DMS 273 (cell line): ENCODE measurements around the gene BMS1.
"Not testable (repeated sequence)": the region's sequence is repeated elsewhere in the genome, so short reads cannot be mapped to it uniquely, and the experiment has no call there.

Experiments used
- DNase-seq: peaks from one replicate; lab custom pipeline; 2025; ENCODE audit not compliant: unreplicated experiment; lab: John Stamatoyannopoulos, UW

BMS1 gene, protein sequence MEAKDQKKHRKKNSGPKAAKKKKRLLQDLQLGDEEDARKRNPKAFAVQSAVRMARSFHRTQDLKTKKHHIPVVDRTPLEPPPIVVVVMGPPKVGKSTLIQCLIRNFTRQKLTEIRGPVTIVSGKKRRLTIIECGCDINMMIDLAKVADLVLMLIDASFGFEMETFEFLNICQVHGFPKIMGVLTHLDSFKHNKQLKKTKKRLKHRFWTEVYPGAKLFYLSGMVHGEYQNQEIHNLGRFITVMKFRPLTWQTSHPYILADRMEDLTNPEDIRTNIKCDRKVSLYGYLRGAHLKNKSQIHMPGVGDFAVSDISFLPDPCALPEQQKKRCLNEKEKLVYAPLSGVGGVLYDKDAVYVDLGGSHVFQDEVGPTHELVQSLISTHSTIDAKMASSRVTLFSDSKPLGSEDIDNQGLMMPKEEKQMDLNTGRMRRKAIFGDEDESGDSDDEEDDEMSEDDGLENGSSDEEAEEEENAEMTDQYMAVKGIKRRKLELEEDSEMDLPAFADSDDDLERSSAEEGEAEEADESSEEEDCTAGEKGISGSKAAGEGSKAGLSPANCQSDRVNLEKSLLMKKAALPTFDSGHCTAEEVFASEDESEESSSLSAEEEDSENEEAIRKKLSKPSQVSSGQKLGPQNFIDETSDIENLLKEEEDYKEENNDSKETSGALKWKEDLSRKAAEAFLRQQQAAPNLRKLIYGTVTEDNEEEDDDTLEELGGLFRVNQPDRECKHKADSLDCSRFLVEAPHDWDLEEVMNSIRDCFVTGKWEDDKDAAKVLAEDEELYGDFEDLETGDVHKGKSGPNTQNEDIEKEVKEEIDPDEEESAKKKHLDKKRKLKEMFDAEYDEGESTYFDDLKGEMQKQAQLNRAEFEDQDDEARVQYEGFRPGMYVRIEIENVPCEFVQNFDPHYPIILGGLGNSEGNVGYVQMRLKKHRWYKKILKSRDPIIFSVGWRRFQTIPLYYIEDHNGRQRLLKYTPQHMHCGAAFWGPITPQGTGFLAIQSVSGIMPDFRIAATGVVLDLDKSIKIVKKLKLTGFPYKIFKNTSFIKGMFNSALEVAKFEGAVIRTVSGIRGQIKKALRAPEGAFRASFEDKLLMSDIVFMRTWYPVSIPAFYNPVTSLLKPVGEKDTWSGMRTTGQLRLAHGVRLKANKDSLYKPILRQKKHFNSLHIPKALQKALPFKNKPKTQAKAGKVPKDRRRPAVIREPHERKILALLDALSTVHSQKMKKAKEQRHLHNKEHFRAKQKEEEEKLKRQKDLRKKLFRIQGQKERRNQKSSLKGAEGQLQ

DNA sequence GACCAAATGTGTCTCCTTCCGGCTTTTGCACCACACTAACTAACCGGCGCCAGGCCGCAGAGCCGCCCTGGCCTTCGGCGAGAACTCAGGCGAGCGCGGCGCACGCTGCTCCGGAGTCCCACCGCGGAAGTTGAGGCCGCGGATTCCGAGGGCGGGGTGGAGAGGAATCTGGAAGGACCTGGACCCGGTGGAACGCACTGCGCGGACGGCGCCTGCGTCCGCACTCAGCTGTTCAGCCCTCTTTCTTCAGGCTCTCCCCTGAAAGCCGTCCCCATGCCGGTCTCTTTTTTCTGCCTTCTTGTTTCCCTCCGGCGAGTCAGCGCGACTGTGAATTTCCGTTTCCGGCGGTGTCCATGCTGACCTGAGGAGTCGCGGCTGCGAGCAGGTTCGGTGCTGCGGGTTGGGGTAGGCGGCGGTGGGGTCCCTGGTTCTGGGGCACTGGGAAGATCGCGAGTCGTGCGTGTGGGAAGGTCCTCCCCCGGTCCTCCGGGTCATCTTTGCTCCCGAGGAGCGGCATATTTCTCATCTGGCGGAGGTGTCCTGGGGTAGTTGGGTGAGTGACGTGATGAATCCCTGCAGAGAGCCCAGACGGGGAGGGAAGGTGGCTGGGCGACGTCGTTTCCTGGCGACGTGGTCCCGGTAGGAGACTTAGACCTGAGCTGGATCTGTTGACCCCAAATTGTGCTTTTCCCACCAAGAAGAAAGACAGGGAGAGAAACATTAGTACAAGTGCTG lies at the start of gene BMS1:
Gene BMS1 (plus strand): TSS at position 350 of the 735 bp plus-strand sequence. CDS start 1,600 bp downstream, outside the sequence.
- peak; percentile 92 for DNase-seq

DNA sequence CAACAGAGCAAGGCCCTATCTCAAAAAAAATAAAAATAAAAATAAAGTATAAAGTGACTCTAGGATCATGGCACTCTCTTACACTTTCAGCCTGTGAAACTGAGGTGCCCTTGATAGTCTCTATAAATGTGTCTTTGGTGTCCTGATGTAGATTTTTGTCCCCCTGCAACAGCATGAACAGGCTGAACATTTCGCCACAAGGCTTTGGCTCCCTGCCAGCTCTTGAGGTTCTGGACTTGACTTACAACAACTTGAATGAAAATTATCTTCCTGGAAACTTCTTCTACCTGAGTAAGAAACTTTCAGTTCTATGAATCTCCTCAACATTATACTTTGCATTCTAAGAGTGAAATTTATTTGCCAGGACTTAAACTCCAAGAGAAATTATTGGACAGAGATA lies 48.1 kb upstream of the BMS1 start:
- DNase-seq, result peak; percentile 35

GRCh38 chr10:42738679-42739078 lies 43.9 kb upstream of the BMS1 start:
- DNase-seq, result no peak

GRCh38 chr10:42741536-42741935 lies 41.1 kb upstream of the BMS1 start:
- DNase-seq, result not testable (repeated sequence)

DNA sequence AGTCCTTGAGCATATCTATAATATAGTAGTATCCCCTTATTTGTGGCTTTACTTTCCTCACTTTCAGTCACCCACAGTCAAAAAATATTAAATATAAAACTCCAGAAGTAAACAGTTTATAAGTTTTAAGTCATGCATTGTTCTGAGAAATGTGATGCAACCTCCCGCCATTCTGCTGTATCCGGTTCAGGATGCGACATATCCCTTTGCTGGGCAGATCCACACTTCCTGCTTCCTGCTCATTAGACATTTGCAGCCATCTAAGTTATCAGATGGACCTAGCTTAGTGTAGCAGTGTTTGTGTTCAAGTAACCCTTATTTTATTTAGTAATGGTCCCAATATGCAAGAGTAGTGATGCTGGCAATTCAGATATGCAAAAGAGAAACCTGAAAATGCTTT lies 38.9 kb upstream of the BMS1 start:
- DNase-seq, result no peak

DNA sequence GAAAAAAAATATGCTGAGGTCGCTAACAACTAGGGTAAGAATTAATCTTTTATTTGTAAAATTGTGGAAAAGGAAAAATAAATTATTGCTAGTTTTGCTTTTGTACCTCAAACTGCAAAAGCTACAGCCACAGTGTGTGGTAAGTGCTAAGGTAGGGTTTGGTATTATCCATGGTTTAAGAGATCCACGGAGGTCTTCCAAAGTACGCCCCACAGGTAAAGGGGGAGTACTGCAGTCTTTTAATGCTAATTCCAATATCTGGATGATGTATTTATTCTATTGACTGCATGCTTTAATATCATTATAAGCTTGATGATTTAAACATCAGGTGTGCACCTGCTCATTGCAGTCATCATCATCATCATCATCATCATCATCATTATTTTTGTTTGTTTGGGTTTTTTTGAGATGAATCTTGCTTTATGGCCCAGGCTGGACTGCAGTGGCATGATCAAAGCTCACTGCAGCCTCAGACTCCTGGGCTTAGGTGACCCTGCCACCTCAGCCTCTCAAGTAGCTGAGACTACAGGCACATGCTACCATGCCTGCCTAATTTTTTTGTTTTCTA lies 38.4 kb upstream of the BMS1 start:
- peak; percentile 4 for DNase-seq

DNA sequence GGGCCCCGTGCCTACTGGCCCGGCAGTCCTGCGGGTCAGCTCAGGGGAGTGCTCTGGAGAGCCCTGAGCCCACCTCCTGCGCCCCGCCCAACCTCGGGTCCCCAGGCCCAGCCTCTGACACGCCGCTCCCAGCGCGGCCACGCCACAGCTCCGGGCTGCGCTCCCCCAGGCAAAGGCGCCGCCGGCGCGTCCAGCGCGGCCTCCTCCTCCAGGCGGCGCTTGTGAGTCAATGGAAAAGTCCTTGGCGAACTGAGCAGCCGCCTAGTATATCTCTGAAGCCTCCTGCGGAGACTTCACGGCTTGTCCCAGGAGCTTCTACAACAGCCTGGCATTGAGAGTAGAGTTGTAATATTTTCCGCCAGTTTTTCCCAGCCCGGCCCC lies 29.5 kb upstream of the BMS1 start:
- peak; percentile 88 for DNase-seq

- peak; percentile 43 for DNase-seq
Observed at GRCh38 chr10:42753507-42754154, 29.0 kb upstream of the BMS1 start.

- peak; percentile 63 for DNase-seq
Observed at GRCh38 chr10:42754155-42755027, 28.2 kb upstream of the BMS1 start.

- DNase-seq, result peak; percentile 5
Observed at GRCh38 chr10:42755028-42755451, 27.6 kb upstream of the BMS1 start.

GRCh38 chr10:42755556-42756093 lies 27.0 kb upstream of the BMS1 start:
- DNase-seq, result no peak

DNA sequence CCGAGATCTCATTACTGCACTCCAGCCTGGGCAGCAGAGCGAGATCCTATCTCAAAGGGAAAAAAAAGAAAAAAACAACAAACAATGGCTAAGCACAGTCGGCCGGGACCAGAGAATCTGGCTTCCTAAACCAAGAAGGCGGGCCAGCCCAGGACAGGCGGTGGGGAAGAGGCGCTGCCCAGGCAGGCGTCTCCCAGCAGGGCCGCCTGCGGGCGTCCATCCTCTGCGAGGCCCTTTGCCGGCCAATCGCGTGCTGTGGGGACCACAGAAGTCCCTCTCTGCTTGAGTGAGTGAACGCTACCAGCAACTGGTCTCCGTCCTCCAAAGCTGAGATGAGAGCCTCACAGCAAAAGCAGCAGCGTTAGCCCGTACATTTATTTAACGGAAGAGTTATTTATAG lies 14.7 kb upstream of the BMS1 start:
- no peak for DNase-seq

DNA sequence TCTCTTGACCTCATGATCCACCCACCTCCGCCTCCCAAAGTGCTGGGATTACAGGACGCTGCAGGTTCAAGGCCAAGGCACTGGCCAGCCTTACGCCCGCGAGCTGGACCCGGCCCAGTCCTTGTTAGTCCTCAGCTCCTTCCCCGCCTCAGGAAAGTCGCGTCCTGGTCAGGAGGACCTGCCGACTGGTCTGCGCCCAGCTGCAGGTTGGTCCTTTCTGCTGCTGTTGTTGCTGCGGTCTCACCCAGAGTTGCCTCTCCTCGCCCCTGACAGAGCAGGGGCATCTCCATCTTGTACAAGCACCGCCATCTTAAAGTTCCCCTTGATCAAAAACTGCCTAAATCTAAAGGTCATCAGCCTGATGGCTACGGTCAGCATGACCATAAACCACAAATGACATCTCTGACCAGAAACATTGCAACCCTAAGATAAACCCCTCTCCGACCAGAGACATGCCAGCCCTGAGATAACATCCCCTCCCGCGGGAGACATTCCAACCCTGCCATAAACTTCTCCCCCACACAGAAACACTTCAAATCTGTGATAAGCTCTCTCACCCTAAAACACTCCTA lies 13.9 kb upstream of the BMS1 start:
- no peak for DNase-seq

GRCh38 chr10:42769173-42769572 lies 13.4 kb upstream of the BMS1 start:
- no peak for DNase-seq

DNA sequence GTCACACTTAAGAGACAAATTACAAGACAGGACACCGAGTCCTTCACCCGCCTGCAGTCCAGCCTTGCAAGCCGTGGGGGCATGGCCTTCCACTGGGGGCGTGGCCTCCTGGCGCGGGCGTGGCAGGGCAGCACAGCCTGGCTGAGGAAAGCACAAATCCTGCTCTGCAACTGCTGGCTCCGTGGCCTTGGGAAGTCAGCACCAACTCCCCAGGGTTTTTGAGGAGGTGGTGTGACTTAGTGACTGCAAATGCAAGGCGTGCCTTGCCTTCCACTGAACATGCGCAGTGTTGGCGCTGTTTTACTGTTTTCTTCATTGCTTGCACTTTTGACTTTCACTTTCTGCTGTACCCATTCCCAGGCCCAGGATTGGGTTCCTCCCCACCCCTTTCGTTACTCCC lies 12.9 kb upstream of the BMS1 start:
- DNase-seq, result no peak

DNA sequence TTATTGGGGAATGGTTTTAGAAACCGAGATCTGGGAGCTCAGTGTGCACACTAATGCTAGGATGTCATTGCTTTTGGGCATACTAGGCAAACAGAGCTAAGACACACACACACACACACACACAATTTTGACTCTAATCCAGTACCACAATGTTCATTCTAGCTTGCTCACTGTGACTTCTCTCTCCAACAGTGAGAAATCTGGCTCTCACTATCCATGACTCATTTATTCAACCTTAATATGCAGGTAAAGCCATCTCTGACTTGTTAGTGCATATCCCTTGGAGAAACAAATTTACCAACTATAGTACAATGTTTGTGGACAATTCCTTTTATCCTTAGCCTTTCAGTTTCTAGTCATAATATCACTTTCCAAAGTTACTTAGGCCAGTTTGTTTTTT lies 5.9 kb upstream of the BMS1 start:
- no peak for DNase-seq

DNA sequence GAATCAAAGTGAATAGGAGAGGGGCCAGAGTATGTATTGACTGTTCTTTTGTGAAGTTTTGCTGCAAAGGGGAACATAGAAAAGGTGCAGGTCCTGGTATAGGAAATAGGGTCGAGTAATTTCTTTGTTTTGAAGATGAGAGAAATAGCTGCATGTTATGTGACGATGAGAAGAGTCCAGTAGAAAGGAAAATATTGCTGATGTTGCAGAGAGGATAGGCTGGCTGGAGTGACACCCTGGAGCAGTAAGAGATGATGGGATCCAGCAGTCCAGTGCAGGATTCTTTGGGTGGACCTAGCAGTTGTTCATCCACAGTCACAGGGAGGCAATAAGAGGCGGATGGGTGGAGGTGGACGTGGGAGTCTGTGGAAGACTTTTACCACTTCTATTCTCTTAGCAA lies 2.1 kb upstream of the BMS1 start:
- DNase-seq, result no peak

- peak; percentile 27 for DNase-seq
Observed at GRCh38 chr10:42781893-42782445, 626 bp upstream of the BMS1 start.
